Gastroesophageal sphincter (tissue), 3 donors: Measurements from ENCODE around the gene CNTNAP2.

Source experiments
- CTCF ChIP-seq, 4 experiments: fragments of 200-600 bp in 2 of 4; fragments of 450-650 bp in 2 of 4; sonication (generic) in 1 of 4; IDR thresholded peaks; one replicate each; pipeline ENCODE4 v1.5.1; 2017 to 2019; ENCODE audit warnings: antibody characterized with exemption in 4 of 4, mild to moderate bottlenecking in 2 of 4, moderate library complexity in 2 of 4
- POLR2AphosphoS5 ChIP-seq: sonication (generic); formaldehyde crosslinking; IDR thresholded peaks from one replicate; pipeline ENCODE4 v1.6.1; 2017; ENCODE audit warnings: antibody characterized with exemption

GRCh38 chr7:147279514-147279913 lies 1162.9 kb downstream of the CNTNAP2 start:
- TF ChIP-seq CTCF (IDR thresholded peaks at IDR 0.05) (no peak), POLR2AphosphoS5 (no peak)
